GM19468 (cell line): ENCODE data around the gene CCNK.

ENCODE experiments used
- ATAC-seq: cut with Tn5 transposase; IDR thresholded peaks from one replicate; pipeline ENCODE4 v1.9.1; 2021; ENCODE audit warnings: mild to moderate bottlenecking, moderate library complexity, moderate number of reproducible peaks; ENCODE audit not compliant: unreplicated experiment; ENCODE audit errors: extremely low read depth

The CCNK gene

DNA sequence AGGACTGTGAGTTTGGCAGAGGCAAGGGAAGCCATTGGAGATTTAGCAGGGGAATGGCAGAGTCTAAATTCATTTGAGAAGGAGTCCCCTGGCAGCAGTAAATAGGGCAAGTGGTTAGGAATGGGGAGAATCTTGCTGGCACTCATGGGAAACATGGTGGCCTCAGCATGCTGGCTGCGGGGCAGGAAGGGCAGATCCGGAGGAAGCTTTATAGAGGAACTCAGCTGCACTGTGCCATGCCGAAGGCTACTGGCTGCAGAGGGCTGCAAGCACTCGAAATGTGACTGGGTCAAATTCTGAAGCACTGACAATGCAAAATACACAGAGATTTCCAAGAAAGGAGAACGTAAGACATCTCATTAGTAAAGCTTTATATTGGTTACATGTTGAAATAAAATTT, 23.9 kb downstream of the CCNK start:
- no peak for ATAC-seq

DNA sequence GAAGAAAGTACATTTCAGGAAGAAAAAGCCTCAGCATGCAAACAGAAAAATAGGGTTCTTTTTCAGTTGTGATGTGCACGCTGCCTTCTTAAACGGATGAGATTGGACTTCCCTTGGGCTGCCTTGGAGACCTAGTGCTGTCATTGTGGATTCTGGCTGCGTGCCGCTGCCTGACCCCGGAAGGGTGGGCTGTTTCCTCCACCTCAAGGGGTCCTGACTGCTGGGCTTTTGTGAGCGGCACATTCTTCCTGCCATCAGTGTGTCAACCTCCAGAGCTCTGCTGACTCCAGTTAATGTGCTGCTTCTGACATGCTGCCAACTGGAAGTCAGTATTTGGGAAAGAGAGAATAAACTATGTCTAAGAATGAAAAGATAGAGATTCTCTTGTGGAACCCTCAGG, 25.1 kb downstream of the CCNK start:
- ATAC-seq: no peak

DNA sequence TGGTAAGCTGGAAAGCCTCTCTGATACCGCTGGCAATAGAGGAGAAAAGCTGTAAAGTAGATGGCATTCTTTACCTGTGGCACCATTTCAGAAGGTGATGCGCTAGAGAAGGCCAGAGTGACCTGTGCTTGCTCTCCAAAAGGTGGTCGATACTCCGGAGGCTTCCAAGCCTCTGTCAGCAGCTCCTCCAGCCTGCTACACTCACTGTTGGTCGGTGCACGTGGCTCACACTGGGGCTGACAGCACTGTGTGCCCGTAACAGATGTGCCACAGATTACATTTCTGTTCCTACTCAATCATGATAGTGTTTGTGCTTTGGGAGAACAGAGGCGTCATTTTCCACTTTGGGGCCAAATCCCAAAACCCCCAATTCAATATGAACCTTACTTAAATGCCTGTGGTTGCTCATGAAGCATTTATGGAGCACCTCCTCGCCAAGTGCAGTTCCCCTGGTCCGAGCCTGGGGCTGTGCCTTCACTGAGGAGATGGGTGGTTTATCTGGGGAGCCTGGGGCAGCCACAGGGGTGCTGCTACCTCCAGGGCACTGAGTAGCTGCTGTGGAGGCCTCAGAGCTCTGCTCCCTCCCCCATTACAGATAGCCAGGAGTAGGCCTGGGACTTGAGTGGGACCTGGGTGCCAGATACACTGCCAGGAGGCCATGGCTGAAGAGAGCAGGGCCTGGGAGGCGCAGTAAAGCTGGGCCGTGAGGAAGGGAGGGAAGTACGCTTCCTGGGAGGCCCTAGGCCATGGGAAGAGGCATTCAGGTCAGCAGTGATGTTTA, 26.8 kb downstream of the CCNK start:
- ATAC-seq: no peak

DNA sequence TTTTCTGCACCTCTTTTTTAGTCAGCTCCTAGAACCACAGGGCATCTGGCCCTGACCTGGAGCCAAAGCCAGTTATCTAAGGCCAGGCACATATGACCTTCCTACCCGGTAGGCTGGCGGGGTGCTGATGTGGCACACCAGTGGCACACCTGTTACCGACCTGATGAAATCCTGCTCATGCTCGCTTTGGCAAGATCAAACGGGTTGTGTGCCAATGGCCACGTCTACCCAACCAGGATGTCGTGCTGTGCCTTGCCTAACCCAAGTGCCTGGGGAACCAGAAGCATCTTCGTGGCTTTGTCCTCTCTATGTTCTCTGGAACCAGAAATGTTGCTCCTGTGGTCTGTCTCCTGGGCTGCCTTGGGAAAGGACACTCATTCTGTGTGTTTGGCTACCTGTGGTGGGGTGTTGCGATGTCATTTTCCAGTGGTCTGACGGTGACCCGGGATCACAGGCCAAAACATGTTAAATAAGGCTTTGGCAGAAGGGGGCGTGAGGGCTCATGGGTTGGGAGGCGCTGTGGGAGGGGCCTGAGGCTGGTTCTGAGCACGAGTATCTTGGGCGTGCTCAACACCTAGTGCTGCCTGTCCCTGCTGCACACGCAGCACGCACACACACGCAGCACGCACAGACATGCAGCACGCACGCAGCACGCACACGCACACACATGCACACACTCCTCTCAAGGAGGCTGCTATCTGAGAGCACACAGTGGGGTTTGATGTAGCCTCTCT, 27.9 kb downstream of the CCNK start:
- ATAC-seq: no peak

DNA sequence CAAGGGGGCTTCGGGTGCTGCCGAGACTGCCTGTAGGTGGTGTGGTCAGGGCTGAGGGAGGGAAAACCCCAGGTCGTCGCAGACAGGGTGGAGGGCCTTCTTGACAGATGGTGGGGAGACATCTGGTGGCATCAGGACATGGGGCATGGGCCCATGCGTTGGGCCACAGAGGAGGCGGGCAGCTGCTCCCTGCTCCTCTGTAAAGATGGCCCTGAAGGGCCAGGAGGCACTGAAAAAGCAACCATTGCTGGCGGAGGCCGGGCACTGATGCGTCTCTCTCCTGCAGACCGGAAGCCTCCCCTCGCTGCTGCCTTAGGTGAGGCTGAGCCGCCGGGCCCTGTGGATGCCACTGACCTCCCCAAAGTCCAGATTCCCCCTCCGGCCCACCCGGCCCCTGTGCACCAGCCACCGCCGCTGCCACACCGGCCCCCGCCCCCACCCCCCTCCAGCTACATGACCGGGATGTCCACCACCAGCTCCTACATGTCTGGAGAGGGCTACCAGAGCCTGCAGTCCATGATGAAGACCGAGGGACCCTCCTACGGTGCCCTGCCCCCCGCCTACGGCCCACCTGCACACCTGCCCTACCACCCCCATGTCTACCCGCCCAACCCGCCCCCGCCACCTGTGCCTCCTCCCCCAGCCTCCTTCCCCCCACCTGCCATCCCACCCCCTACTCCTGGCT, 28.8 kb downstream of the CCNK start:
- no peak for ATAC-seq

DNA sequence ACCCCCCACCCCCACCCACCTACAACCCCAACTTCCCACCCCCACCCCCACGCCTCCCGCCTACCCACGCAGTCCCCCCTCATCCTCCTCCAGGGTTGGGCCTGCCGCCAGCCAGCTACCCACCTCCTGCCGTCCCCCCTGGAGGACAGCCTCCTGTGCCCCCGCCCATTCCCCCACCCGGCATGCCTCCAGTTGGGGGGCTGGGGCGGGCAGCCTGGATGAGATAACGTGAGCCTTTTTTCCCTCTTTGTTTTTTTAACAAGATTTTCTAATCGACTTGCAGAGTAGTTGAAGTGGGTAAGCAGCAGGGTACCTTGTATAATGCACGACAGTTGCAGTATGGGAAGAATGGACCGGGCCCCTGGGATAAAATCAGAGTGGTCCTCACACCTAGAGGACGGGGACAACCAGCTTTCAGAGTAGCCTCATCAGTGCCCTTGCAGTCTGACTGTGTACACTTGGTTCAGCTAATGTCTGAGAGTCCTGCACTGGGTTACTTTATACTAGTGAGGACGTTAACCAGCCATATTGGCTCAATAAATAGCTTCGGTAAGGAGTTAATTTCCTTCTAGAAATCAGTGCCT, 29.4 kb downstream of the CCNK start:
- ATAC-seq: no peak

DNA sequence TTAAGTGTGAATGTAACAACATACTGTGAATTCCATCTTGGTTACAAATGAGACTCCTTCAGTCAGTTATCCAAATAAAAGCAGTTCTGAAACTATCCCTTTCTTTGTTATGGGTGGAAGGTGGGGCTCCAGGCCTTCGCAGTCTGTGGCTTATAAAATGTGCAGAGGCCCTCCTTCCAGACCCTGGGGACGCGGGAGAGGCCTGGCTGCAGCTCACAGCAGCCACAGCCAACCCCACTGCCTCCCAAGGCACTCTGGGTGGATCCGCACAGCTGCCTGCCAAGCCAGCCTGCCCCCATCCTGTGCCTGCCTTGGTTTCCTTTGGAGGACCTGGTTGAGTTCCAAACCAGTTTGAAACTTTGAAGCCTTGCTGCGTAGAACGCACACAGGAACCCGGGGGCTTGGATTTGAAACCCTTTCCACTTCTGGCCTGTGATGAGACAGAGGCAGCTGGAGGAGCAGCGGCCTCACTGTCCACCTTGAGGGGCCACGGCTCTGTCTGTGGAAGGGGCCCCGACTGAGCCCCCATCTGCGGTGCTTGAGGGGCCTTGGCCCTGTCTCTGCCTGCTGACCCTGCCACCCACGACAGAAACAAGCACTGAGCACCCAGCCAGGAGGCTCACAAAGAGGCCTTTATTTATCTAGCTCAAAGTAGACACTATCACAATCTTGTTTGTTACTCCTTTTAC, 30.4 kb downstream of the CCNK start:
- no peak for ATAC-seq

DNA sequence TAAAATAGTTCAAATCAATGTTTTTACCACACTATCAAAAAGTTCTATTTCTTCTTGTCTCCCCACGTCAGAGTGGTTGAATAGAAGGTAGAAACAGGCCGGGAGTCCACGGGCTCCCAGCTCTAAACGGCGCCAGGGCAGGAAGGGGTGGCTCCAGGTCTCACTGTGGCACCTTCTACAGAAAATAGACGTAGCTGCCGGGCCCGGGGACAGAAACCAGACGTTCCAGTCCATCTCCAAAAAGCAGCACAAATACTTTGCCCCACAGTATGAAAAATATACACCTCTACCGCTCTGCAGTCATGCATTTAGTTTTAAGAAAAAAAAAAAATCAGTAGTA, 30.9 kb downstream of the CCNK start:
- no peak for ATAC-seq

DNA sequence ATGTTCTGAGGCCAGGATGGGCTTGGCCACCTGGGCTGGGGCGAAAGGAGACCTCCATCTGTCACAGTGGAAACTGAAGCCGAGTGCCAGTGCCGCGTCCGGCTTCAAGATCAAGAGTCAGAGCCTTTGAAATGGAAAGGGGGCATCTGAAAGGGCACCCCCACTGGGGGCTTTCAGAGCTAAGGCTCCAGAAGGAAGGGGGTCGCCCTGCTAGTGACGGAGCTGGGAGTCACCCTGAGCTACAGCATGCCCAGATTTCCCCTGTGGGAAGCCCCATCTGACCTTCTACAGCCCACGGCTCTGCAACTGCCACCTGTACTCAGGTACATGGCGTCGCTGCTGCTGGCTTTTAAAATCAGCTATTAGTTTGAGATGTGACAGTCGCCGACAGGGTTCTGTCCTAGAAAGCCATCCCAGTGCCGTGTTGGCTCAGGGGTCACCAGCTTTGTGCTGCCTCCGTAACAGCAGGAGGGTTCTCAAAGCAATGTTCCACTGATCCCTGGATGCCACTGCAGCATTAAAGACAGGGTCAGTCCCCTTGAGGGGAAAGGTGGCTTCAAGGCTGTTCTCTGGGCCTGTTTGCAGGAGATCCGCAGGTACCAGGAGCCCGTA, 31.5 kb downstream of the CCNK start:
- ATAC-seq: no peak

DNA sequence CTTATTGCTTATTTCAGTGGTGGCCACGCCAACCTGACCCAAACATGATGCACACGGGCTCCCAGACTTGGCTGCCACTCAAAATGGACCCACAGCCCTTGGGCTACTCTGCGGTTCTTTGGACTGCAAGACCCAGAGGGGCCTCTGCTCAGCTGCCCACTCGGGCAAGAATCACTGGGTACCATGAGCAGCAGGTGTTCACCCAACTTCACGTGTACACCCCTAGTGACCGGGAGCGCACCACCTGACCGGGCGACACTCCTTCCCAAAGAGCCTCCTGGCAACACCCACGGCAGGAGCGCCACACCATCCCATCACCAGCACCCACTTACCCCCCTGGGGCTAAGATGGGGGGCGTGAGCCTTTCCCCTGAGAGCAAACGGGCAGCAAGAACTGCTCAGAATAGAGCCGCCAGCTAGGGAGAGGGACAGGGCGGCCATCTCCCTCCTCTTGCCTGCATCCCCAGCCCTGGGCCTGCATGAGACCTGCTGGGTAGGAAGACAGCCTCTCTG, 32.0 kb downstream of the CCNK start:
- no peak for ATAC-seq

DNA sequence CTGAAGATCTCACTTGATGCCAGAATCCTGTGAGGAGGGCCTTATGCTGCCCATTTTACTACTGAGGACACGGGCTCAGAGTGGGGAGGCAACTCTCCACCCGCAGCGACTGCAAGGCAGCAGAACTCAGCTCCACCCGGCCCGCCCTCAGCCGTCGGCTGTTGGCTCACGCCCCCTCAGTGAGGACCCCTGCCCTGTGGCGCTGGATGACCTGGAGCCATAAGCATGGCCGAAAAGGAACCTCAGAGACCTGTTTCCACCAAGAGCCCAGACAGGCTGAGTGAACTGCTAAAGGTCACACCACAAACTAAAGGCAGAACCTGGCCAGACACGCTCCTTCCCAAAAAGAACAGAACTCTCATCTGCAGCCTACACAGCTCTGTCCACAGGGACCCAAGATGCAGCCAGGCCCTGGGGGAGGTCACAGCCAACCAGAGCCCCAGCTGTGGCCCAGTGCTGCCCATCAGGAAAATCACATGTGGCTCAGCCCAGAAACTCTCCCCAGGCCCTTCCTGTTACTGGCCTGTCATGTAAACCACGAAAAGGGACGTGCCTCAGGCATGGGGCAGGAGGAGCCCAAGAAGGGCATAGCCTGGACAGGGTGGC, 32.8 kb downstream of the CCNK start:
- no peak for ATAC-seq

DNA sequence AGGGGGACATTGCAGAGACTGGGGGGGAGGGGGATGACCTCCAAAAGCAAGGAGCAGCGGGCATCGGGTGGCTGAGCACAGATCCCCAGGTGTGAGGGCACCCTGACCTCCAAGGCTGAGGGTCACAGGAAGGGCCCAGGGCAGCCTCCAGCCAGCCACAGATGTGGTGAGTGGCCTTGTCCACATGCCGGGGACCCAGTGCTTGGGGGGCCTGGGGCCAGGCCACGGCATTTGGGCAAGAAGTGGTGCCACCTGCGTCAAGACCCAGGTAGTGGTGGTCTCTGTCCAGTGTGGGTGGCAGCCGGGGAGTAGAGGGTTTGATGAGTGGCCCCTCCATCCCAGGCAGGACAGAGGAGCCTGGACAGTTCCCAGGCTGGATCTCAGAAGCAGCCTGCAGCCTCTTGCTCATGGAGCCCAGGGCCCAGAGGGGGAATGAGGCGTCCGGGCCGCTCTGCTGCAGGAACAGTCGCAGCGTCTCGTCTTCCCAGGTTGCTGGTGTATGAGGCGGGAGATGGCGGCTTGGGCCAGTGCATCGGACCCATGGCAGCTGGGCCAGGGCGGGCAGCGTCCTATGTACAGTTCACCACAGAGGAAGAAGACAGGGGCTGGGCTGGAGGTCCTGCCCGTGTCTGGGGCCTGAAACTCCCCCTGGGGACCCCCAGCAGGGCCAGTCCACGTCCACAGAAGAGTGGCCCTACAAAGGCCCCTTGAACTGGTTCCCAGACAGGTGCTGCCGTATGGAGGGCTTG, 33.5 kb downstream of the CCNK start:
- no peak for ATAC-seq

DNA sequence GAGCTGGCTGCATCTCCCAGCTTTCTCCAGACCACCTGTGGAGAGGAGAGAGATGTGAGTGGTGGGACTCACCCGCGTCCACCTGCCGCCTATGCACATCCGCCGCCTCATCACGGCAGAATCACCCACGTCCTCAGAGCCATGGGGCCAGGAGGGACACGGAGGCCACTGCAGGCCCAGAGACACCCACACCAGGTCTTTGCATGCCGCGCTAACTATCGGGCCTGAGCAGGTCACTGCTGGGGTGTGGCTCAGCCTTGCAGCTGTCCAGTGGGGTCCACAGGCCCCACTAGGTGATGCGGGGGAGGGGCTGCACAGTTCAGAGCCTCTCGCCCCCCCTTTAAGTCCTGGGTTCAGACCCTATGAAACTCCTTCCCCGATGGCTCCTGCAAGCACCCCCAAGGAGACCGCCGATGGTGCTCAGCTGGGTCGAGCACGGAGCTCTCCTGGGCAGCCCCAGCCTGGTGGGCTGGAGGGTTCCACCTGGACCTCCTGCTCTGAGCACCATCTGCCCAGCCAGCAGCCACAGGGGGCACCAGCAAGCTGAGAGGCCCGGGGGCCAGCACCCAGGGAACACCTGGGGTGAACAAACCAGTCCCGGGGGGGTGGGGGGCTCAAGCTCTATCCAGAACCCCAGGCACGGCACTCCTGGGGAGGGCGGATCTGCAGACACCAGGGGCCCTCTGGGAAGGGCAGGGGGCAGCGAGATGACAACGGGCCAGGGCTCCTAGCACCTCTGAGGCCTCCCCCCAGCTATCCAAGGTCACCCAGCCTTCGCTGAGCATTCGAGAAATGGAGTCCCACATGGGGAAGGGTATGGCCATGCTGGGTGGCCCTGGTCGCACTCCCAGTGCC, 34.3 kb downstream of the CCNK start:
- no peak for ATAC-seq

DNA sequence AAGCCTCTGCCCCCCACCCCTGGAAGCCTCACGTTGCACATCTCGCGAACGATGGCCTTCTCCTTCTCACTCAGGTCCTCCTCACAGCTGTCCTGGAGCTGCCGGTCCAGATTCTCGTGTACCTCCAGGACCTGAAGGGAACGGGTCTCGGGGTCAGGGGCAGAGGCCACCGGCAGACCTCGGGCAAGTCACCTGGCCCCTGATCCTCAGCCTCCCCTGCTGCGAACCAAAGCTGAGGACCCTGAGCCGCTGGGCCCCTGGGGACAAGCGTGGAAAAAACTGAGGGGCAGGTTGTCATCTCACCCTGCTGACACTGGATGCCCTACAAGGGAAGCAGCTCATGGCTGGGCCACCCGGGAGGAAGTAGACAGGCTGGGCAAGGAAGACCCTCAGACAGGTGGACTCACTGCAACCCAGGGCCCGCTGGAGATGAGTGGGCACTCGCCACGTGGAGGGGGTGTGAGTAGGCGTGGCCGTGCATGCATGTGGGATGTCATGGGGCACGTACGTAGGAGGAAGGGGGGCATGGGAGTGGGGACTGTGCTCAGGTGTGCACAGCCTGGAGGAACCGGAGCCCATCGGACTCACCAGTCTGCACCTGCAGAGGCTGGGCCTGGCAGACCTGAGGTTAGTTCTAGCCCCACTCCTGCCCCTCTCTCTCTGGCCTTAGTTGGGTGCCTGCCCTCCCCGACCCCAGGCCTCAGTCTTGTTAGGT, 35.1 kb downstream of the CCNK start:
- ATAC-seq: no peak

DNA sequence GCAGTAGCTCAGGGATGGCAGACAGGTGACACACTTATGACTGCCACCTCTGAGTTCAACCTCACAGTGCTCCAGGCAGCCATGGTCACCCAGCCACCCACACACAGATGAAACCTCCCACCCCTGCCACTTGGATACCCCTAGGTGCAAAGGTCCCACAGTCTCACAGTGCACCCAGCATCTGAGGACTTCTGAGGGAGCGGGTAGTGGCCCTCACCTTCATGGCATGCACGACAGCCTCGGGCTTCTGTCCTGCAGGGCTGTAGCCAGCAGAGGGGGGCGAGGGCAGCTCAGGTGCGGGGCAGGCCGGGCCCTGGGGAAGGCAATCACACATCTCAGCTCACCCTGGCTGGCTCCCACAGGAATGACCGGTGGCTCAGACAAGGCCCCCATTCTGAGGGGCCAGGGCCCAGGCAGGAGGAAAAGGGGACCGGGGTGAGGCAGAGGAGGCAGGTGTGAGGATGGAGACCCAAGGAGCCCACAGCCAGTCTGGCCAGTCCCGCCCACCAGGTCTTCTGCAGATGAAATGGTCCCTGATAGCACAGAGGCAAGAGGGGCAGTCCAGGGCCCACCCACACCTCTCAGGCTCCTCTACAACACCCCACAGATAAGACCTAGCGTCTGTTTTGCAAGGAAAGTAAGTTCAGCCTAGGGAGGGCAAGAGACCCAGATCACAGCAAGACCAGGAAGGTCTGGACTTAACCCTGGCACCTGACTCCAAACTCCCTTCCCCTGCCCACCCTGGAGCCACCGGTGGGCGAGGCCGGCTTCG, 35.8 kb downstream of the CCNK start:
- no peak for ATAC-seq

DNA sequence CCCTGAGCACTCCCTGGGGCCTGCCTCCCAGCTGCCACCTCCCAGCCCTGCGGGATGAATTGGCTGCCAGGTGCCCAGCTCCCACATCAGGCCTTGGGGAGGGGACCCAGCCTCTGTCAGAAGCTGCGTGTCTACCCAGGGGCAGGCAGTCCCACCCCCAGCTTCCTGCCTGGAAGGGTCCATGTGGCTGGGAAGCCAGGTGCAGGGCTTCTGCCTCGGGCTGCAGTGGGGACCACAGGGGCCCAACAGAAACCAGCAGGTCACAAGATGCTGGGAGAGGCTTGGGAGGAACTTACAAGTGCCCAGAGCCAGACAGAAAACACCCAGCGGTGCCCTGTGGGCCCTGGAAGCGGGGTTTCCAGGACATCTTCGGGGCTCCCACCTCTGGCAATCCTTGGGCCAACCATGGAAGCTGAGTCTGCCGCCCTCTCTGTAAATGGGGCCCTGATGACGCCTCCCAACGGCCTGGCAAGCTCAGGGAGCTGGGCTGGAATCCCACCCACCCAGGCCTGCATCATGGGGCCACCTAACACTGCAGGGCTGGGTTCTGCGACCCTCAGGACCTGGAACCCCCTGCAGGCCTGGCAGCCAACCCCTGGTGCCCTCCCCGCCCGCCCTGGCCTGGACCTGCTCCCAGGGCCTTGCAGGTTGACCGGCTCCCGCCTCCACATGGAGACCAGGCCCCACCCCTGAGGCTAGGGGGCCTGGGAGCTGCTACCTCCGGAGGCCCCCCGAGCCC, 36.6 kb downstream of the CCNK start:
- no peak for ATAC-seq
